T-cell (primary cell): ENCODE data around the gene PSPC1. TPM values are rescaled to one million over a fixed set of nuclear protein-coding genes. Genes with fewer than 3 reads are reported as not detected.
"Not testable (repeated sequence)": the region's sequence is repeated elsewhere in the genome, so short reads cannot be mapped to it uniquely, and the experiment has no call there.

Source experiments
- ATAC-seq, 4 experiments: fragments of 200-7000 bp in 3 of 4; fragments of 150-1000 bp in 1 of 4; cut with Tn5 transposase; replicated peaks in 1 of 4; 1 replicate in 3 of 4; 2 replicates in 1 of 4; pipeline ENCODE4 v1.10.0; 2021; ENCODE audit warnings: moderate library complexity in 3 of 4, mild to moderate bottlenecking in 2 of 4, moderate number of reproducible peaks in 1 of 4
- CTCF ChIA-PET, 2 donors: fragments of 300-600 bp; sonication (Branson Sonifier 250); formaldehyde crosslinking; loops; one replicate each; lab custom pipeline; 2022; ENCODE audit warnings: antibody characterized with exemption in 2 of 2; lab: Charles Lee
- POLR2A ChIA-PET, 2 donors: fragments of 300-600 bp; sonication (Branson Sonifier 250); formaldehyde crosslinking; loops; one replicate each; lab custom pipeline; 2022; ENCODE audit warnings: antibody characterized with exemption in 2 of 2; lab: Charles Lee
- DNase-seq, 35 experiments: peaks; one replicate each; pipeline versions ENCODE4 v3.0.0 to v3.0.0-alpha.2; 2013 to 2023
- H3K27ac ChIP-seq: one replicate; pipeline ENCODE4 v1.5.1; 2013; ENCODE audit warnings: low read length
- H3K27me3 ChIP-seq, 2 experiments: replicated peaks in 1 of 2; 1 replicate in 1 of 2; 2 replicates in 1 of 2; pipeline versions ENCODE4 v1.6.1 to v1.7.0; 2013; ENCODE audit warnings: low read length in 1 of 2, mixed read lengths in 1 of 2; ENCODE audit not compliant: control insufficient read depth in 2 of 2, insufficient read depth in 2 of 2; ENCODE audit errors: extremely low read depth in 1 of 2
- H3K36me3 ChIP-seq, 2 donors: 1 replicate in 1 of 2; 2 replicates in 1 of 2; pipeline versions ENCODE4 v1.6.1 to v1.7.0; 2013; ENCODE audit warnings: low read length in 1 of 2; ENCODE audit not compliant: control insufficient read depth in 2 of 2, insufficient read depth in 1 of 2; ENCODE audit errors: extremely low read depth in 1 of 2
- H3K4me1 ChIP-seq, 2 experiments: 1 replicate in 1 of 2; 2 replicates in 1 of 2; pipeline versions ENCODE4 v1.6.1 to v1.7.0; 2013; ENCODE audit warnings: low read length in 2 of 2, mixed read lengths in 1 of 2; ENCODE audit not compliant: insufficient read depth in 2 of 2, control insufficient read depth in 1 of 2; ENCODE audit errors: extremely low read depth in 1 of 2
- H3K4me3 ChIP-seq, 2 donors: 1 replicate in 1 of 2; 2 replicates in 1 of 2; pipeline versions ENCODE4 v1.5.1 to v1.7.0; 2013; ENCODE audit warnings: mild to moderate bottlenecking in 2 of 2, low read length in 1 of 2, moderate library complexity in 1 of 2; ENCODE audit not compliant: control insufficient read depth in 1 of 2; ENCODE audit errors: extremely low read depth in 1 of 2
- H3K9me3 ChIP-seq: 2 replicates; pipeline ENCODE4 v1.7.0; 2013
- H3K27ac Mint-ChIP-seq, 2 donors: one replicate each; pipeline ENCODE4 v1.8.0; 2020 to 2021; ENCODE audit warnings: mild to moderate bottlenecking in 2 of 2, mixed read lengths in 2 of 2
- H3K27me3 Mint-ChIP-seq, 2 donors: one replicate each; pipeline ENCODE4 v1.8.0; 2021 to 2022; ENCODE audit warnings: mixed read lengths in 2 of 2
- H3K36me3 Mint-ChIP-seq: one replicate; pipeline ENCODE4 v1.8.0; 2021; ENCODE audit warnings: mixed read lengths
- H3K4me1 Mint-ChIP-seq, 3 donors: one replicate each; pipeline ENCODE4 v1.8.0; 2020 to 2022; ENCODE audit warnings: mixed read lengths in 3 of 3, mild to moderate bottlenecking in 1 of 3
- H3K4me3 Mint-ChIP-seq, 3 donors: one replicate each; pipeline ENCODE4 v1.8.0; 2020 to 2022; ENCODE audit warnings: mild to moderate bottlenecking in 3 of 3, mixed read lengths in 3 of 3, moderate library complexity in 3 of 3
- H3K9me3 Mint-ChIP-seq, 3 donors: one replicate each; pipeline ENCODE4 v1.8.0; 2020 to 2022; ENCODE audit warnings: mixed read lengths in 3 of 3
- WGBS: methylation state at CpG from one replicate; pipeline ENCODE4 v1.1.5; 2013; ENCODE audit warnings: missing lambda C conversion rate; ENCODE audit not compliant: insufficient coverage; 5-methylcytosine and 5-hydroxymethylcytosine counted together
- total RNA-seq, 35 experiments: library from RNA in 6 of 35; stranded (reverse) in 6 of 35; fragments of 120-200 nt in 1 of 35; gene quantifications; one replicate each; pipeline versions ENCODE4 v1.2.1 to v1.2.4 and lab custom pipeline; 2013 to 2026

The PSPC1 gene
- total RNA-seq, 5 donors from 2014 or later (not counting 1 experiment from before 2014, with no cell fraction given), result 78.4 to 94.0 (median 87.2) TPM

DNA sequence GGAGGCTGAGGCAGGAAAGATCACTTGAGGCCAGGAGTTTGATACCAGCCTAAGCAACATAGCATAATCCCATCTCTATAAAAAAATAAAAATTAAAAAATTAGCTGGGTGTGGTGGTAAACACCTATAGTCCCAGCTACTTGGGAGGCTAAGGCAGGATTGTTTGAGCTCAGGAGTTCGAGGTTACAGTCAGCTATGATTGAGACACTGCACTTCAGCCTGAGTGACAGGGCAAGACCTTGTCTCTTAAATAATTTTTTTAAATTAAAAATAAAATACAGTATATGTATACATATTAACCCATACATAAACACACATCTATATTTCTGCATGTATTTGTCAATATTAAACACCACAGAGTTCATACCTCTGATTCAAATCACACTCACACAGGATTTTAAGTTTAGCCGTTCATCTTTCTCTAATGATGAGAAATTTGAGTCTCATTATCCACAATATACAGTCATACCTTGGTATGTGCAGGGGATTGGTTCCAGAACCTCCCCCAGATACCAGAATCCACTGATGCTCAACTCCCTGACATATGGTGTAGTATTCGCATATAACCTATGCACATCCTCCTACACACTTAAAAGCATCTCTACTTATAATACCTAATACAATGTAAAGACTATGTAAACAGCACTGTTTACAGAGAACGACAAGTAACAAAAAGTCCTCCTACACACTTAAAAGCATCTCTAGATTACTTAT is 44.7 kb downstream of the PSPC1 start:
- Mint-ChIP-seq H3K4me3 (no peak overlapping the region), H3K27ac (no peak overlapping the region), H3K4me1 (peaks cover 17 to 24% (median 21%) of the 10 kb centered on the region in 3 donors), H3K36me3 (peaks cover 51% of the 10 kb centered on the region), H3K27me3 (no peaks in the 10 kb centered on the region), H3K9me3 (no peaks in the 10 kb centered on the region)
- Histone ChIP-seq H3K36me3 (peaks cover 8 to 50% of the 10 kb centered on the region in 2 donors), H3K9me3 (no peaks in the 10 kb centered on the region), H3K4me1 (peaks cover 0 to 4% of the 10 kb centered on the region in 2 experiments), H3K27ac (no peak overlapping the region), H3K4me3 (no peak overlapping the region), H3K27me3 (no peaks in the 10 kb centered on the region)
- no peak for ATAC-seq
- POLR2A ChIA-PET, result no interaction called here
- CTCF ChIA-PET, result no interaction called here
- no peak for DNase-seq
- WGBS, result no CpG with 5 or more reads among the region's 4 CpGs

DNA sequence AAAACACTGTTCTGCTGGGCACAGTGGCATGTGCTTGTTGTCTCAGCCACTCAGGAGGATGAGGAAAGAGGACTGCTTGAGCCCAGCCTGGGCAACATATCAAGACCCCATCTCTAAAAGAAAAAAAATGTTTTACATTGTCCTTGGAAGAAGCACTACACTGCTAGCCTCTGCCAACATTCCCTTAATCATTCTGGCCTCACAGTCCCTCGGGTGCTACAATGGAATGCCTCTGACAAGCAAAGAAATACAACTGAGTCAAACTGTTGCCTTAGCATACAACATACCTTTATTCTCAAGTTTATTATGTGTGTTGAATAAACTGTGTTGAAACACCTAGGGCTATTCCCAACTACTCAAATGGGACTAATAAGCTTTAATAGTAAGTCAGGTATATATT is 56.1 kb downstream of the PSPC1 start:
- H3K9me3 Mint-ChIP-seq, result no peaks in the 10 kb centered on the region
- ATAC-seq (no peak), DNase-seq (no peak)
- Histone ChIP-seq H3K27me3 (no peaks in the 10 kb centered on the region), H3K4me1 (no peaks in the 10 kb centered on the region), H3K27ac (no peak overlapping the region), H3K4me3 (no peak overlapping the region), H3K36me3 (peaks cover 5 to 25% of the 10 kb centered on the region in 2 donors), H3K9me3 (no peaks in the 10 kb centered on the region)
- CTCF ChIA-PET, result interaction anchor here (0.6 to 0.7 kb wide), 2 partner anchors 163 to 1005 kb away, joined by 3 to 5 read pairs; no protein-coding TSS in a partner anchor
- POLR2A ChIA-PET, result interaction anchor here in 1 of 2 donors (0.6 kb wide), 1 partner anchor 15 kb away, joined by 4 read pairs; no protein-coding TSS in a partner anchor
- H3K4me1 Mint-ChIP-seq, result peaks cover 37 to 46% (median 42%) of the 10 kb centered on the region in 3 donors
- no peaks in the 10 kb centered on the region for H3K27me3 Mint-ChIP-seq
- H3K27ac Mint-ChIP-seq, result no peak overlapping the region
- no peak overlapping the region for H3K4me3 Mint-ChIP-seq
- WGBS, result no CpG with 5 or more reads among the region's 1 CpG
- H3K36me3 Mint-ChIP-seq, result peaks cover 46% of the 10 kb centered on the region

DNA sequence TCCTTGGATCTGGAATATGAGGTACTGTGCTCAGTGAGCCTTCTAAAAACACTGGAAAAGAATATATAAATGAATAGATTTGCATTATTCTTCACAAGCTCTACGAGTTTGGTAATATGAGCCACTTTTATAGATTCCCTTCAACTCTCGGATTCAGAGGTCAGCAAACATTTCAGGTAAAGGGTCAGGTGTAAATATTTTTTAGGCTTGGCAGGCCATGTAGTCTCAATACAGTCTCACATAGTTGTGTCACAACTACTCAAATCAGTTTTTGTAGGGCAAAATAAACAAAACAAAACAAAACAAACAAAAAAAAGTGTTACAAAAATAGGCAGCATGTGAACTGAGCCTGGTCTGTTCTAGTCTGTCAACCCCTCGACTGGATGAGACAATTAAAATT is 57.4 kb downstream of the PSPC1 start:
- Histone ChIP-seq H3K36me3 (peaks cover 2 to 22% of the 10 kb centered on the region in 2 donors), H3K27me3 (no peaks in the 10 kb centered on the region), H3K4me1 (no peaks in the 10 kb centered on the region), H3K4me3 (no peak overlapping the region), H3K9me3 (no peaks in the 10 kb centered on the region), H3K27ac (no peak overlapping the region)
- CTCF ChIA-PET, result interaction anchor here in 1 of 2 donors (0.5 kb wide), 1 partner anchor 9 kb away, joined by 4 read pairs; no protein-coding TSS in a partner anchor
- Mint-ChIP-seq H3K4me1 (peaks cover 34 to 40% (median 35%) of the 10 kb centered on the region in 3 donors), H3K27ac (no peak overlapping the region), H3K27me3 (no peaks in the 10 kb centered on the region), H3K4me3 (no peak overlapping the region), H3K36me3 (peaks cover 46% of the 10 kb centered on the region), H3K9me3 (no peaks in the 10 kb centered on the region)
- POLR2A ChIA-PET, result no interaction called here
- no peak for ATAC-seq
- WGBS, result 100% methylated on average over 1 of the region's 3 CpGs
- DNase-seq, result no peak

DNA sequence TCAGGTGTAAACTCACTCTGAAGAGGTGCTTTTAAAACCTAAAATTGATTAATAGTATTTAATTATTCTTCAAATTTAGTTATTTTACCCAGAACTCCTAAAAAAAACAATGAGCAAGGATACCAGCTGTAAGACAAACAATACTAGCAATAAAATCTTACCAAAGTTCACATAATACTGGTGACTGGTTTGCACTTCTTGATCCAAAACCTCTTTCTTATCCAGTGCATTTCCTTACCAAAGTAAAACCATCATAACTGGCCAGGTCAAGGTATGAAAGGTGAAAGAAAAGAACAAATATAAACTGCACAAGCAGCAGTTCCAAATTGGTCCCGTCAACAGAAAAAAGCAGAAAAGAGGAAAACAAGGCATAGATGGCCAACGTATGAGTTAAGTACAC is 62.7 kb downstream of the PSPC1 start:
- H3K9me3 ChIP-seq, result no peaks in the 10 kb centered on the region
- POLR2A ChIA-PET, result no interaction called here
- DNase-seq, result no peak
- H3K4me3 Mint-ChIP-seq, result no peak overlapping the region
- H3K4me1 Mint-ChIP-seq, result peaks cover 8 to 20% (median 17%) of the 10 kb centered on the region in 3 donors
- no peak overlapping the region for H3K27ac Mint-ChIP-seq
- H3K9me3 Mint-ChIP-seq, result no peaks in the 10 kb centered on the region
- no peaks in the 10 kb centered on the region for H3K27me3 ChIP-seq
- peaks cover 0 to 4% of the 10 kb centered on the region in 2 donors for H3K36me3 ChIP-seq
- no peaks in the 10 kb centered on the region for H3K4me1 ChIP-seq
- H3K4me3 ChIP-seq, result no peak overlapping the region
- WGBS, result 100% methylated on average over 1 of the region's 2 CpGs
- no peaks in the 10 kb centered on the region for H3K27me3 Mint-ChIP-seq
- no peak for ATAC-seq
- CTCF ChIA-PET, result no interaction called here
- H3K27ac ChIP-seq, result no peak overlapping the region
- peaks cover 34% of the 10 kb centered on the region for H3K36me3 Mint-ChIP-seq

DNA sequence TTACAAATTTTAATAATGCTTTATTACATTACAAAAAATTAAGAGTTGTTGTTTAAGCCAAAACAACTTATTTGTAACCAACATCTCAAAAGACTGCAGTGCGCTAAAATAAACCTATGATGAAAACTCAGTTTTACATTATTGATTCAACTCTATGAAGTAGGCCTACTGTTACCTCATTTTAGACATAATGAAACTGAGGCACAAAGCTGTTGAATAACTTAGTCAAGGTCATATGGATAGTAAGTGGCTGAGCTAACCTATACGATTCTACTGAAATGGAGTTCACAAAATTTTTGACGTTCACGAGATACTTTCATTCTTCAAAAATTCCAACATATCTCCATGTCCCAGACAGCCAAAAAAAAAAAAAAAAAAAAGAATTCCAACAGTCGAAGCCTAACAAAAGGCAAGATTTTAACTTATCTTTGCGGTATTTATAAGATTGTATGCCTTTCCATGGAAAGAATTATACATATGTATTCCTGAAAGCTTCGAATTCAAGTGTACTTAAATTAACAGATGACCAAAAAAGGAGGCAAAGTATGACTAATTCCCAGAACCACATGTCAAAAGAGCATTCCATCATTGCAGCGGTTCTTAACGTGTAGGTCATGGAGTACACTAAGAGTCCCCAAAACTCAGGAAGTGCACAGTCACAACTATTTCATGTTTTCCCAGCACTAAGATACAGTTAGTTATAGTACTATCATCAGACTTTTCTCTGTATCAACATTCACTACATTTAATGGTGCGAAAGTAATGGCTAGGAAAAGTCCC is 69.4 kb downstream of the PSPC1 start:
- peaks cover 7 to 23% (median 22%) of the 10 kb centered on the region in 3 donors for H3K4me1 Mint-ChIP-seq
- H3K36me3 Mint-ChIP-seq, result peaks cover 23% of the 10 kb centered on the region
- Histone ChIP-seq H3K4me1 (no peaks in the 10 kb centered on the region), H3K9me3 (no peaks in the 10 kb centered on the region), H3K27ac (no peak overlapping the region), H3K36me3 (no peaks in the 10 kb centered on the region), H3K4me3 (no peak overlapping the region), H3K27me3 (no peaks in the 10 kb centered on the region)
- no peak overlapping the region for H3K27ac Mint-ChIP-seq
- DNase-seq (no peak), ATAC-seq (no peak)
- H3K27me3 Mint-ChIP-seq, result no peaks in the 10 kb centered on the region
- no peak overlapping the region for H3K4me3 Mint-ChIP-seq
- H3K9me3 Mint-ChIP-seq, result no peaks in the 10 kb centered on the region
- CTCF ChIA-PET, result interaction anchor here in 1 of 2 donors (0.7 kb wide), 1 partner anchor 70 kb away, joined by 8 read pairs; no protein-coding TSS in a partner anchor
- WGBS, result no CpG with 5 or more reads among the region's 10 CpGs
- POLR2A ChIA-PET, result interaction anchor here in 1 of 2 donors (0.5 to 0.7 kb wide), 2 partner anchors 26 to 51 kb away, joined by 4 to 9 read pairs; no protein-coding TSS in a partner anchor

DNA sequence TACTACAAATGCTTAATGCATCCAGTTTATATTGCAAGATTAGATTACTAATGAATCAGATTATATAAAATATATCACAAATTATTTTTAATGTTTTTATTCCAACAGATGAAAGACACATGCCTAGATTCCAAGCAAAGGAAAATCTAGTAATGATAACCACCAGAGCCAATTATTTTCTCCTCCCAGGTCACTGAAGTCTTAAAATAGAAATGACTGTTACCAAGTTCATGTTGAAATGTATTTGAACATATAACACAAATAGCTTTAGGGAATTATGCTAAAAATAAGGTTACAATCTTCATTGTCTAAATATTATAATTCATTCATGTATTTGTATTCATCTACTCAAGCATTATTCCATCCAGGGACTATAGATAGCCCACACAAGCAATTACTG is 73.0 kb downstream of the PSPC1 start:
- H3K9me3 Mint-ChIP-seq, ATAC-seq, H3K36me3 ChIP-seq, H3K27ac ChIP-seq, POLR2A ChIA-PET, H3K27ac Mint-ChIP-seq, H3K27me3 Mint-ChIP-seq, H3K4me3 Mint-ChIP-seq, H3K27me3 ChIP-seq, DNase-seq, H3K4me3 ChIP-seq, CTCF ChIA-PET, H3K4me1 ChIP-seq, H3K9me3 ChIP-seq: not testable (repeated sequence)
- peaks cover 12 to 30% (median 27%) of the 10 kb centered on the region in 3 donors for H3K4me1 Mint-ChIP-seq
- peaks cover 19% of the 10 kb centered on the region for H3K36me3 Mint-ChIP-seq
